B cell (primary cell): ENCODE measurements around the gene ECHDC1. TPM values are rescaled to one million over a fixed set of nuclear protein-coding genes. Genes with fewer than 3 reads are reported as not detected.

Experiments used
- ATAC-seq: fragments of 200-7000 bp; cut with Tn5 transposase; one replicate; pipeline ENCODE4 v1.10.0; 2021; ENCODE audit warnings: low read depth, mild to moderate bottlenecking, moderate number of reproducible peaks, moderate library complexity
- CTCF ChIA-PET: fragments of 350-600 bp; sonication (Branson Sonifier 250); formaldehyde crosslinking; loops from one replicate; lab custom pipeline; 2021; ENCODE audit warnings: antibody characterized with exemption, inconsistent platforms; lab: Charles Lee
- POLR2A ChIA-PET: fragments of 350-600 bp; sonication (Branson Sonifier 250); formaldehyde crosslinking; loops from one replicate; lab custom pipeline; 2021; ENCODE audit warnings: antibody characterized with exemption; lab: Charles Lee
- DNase-seq: peaks from one replicate; pipeline ENCODE4 v3.0.0; 2013
- H2AFZ ChIP-seq: 2 replicates; pipeline ENCODE4 v1.6.1; 2012; ENCODE audit warnings: mild to moderate bottlenecking, low read depth, low read length; ENCODE audit not compliant: insufficient read depth, poor library complexity, severe bottlenecking
- H3K27ac ChIP-seq, 2 donors: 1 replicate in 1 of 2; 2 replicates in 1 of 2; pipeline ENCODE4 v1.5.1; 2012 to 2013; ENCODE audit warnings: low read length in 2 of 2, mild to moderate bottlenecking in 2 of 2, moderate library complexity in 1 of 2
- H3K27me3 ChIP-seq, 4 experiments: fragments of 200-600 bp in 1 of 4; sonication (generic) in 1 of 4; replicated peaks in 1 of 4; 1 replicate in 2 of 4; 2 replicates in 2 of 4; pipeline versions ENCODE4 v1.6.1 to v1.7.0; 2013 to 2016; ENCODE audit warnings: low read length in 3 of 4, mild to moderate bottlenecking in 2 of 4, mixed read lengths in 1 of 4, moderate library complexity in 1 of 4; ENCODE audit not compliant: insufficient read depth in 4 of 4, control insufficient read depth in 3 of 4; ENCODE audit errors: control extremely low read depth in 1 of 4
- H3K36me3 ChIP-seq, 2 experiments: replicated peaks in 1 of 2; 1 replicate in 1 of 2; 2 replicates in 1 of 2; pipeline versions ENCODE4 v1.6.1 to v1.7.1; 2013; ENCODE audit warnings: low read length in 1 of 2; ENCODE audit not compliant: insufficient read depth in 2 of 2, control insufficient read depth in 1 of 2; ENCODE audit errors: control extremely low read depth in 1 of 2, extremely low read depth in 1 of 2
- H3K4me1 ChIP-seq, 2 donors: fragments of 200-600 bp in 1 of 2; sonication (generic) in 1 of 2; 1 replicate in 1 of 2; 2 replicates in 1 of 2; pipeline versions ENCODE4 v1.5.1 to v1.6.1; 2013 to 2017; ENCODE audit warnings: low read length in 2 of 2; ENCODE audit not compliant: control insufficient read depth in 2 of 2, insufficient read depth in 2 of 2
- H3K4me2 ChIP-seq: replicated peaks from 2 replicates; pipeline ENCODE3; 2012; ENCODE audit warnings: mild to moderate bottlenecking, low read depth, low read length; ENCODE audit not compliant: poor library complexity, severe bottlenecking
- H3K4me3 ChIP-seq, 5 experiments: fragments of 200-600 bp in 1 of 5; sonication (generic) in 1 of 5; 1 replicate in 3 of 5; 2 replicates in 2 of 5; pipeline versions ENCODE4 v1.5.1 to v1.7.0; 2011 to 2016; ENCODE audit warnings: low read length in 4 of 5, mild to moderate bottlenecking in 4 of 5, low read depth in 2 of 5, control low read depth in 1 of 5, moderate library complexity in 1 of 5; ENCODE audit not compliant: insufficient read depth in 1 of 5; ENCODE audit errors: control extremely low read depth in 1 of 5, extremely low read depth in 1 of 5
- H3K79me2 ChIP-seq: fragments of 200-600 bp; sonication (generic); one replicate; pipeline ENCODE4 v1.6.0; 2016; ENCODE audit warnings: low read length; ENCODE audit not compliant: control insufficient read depth, insufficient read depth
- H3K9ac ChIP-seq: fragments of 200-600 bp; sonication (generic); 2 replicates; pipeline ENCODE4 v1.6.1; 2017; ENCODE audit warnings: mild to moderate bottlenecking, low read length, moderate library complexity
- H3K9me3 ChIP-seq, 3 donors: one replicate each; pipeline versions ENCODE4 v1.6.1 to v1.7.1; 2013; ENCODE audit warnings: low read length in 2 of 3; ENCODE audit not compliant: control insufficient read depth in 2 of 3, insufficient read depth in 1 of 3; ENCODE audit errors: control extremely low read depth in 1 of 3
- H4K20me1 ChIP-seq: 2 replicates; pipeline ENCODE4 v1.6.0; 2012; ENCODE audit warnings: mild to moderate bottlenecking, low read length; ENCODE audit not compliant: insufficient read depth, control insufficient read depth, poor library complexity, severe bottlenecking
- H3K27ac Mint-ChIP-seq: one replicate; pipeline ENCODE4 v1.8.0; 2021; ENCODE audit warnings: mixed read lengths
- H3K27me3 Mint-ChIP-seq: one replicate; pipeline ENCODE4 v1.8.0; 2021; ENCODE audit warnings: mixed read lengths
- H3K4me1 Mint-ChIP-seq: one replicate; pipeline ENCODE4 v1.8.0; 2021; ENCODE audit warnings: mixed read lengths
- H3K4me3 Mint-ChIP-seq: one replicate; pipeline ENCODE4 v1.8.0; 2021; ENCODE audit warnings: mixed read lengths
- H3K9me3 Mint-ChIP-seq: one replicate; pipeline ENCODE4 v1.8.0; 2022; ENCODE audit warnings: mixed read lengths; ENCODE audit not compliant: insufficient read depth
- EZH2 ChIP-seq: IDR thresholded peaks from 2 replicates; pipeline ENCODE4 v1.6.1; 2012; ENCODE audit warnings: borderline replicate concordance, low read depth, mild to moderate bottlenecking, moderate library complexity, low read length; ENCODE audit not compliant: insufficient read depth, poor library complexity, severe bottlenecking
- WGBS: methylation state at CpG from one replicate; pipeline ENCODE4 v1.1.5; 2013; ENCODE audit warnings: missing lambda C conversion rate; ENCODE audit not compliant: insufficient coverage; 5-methylcytosine and 5-hydroxymethylcytosine counted together
- intact Hi-C: fragments of 100-400 bp; cut with micrococcal nuclease; formaldehyde crosslinking; loops from one replicate; pipeline ENCODE4 v1.10.0; 2022
- polyA plus RNA-seq: library from polyadenylated mRNA; depleted of rRNA; stranded (reverse); fragments of >200 nt; gene quantifications from 2 replicates; pipeline ENCODE4 v1.2.3, GENCODE V29; 2012
- total RNA-seq, 2 donors: library from RNA; stranded (reverse); fragments of 120-200 nt in 1 of 2; gene quantifications; 1 replicate in 1 of 2; 2 replicates in 1 of 2; pipeline versions ENCODE4 v1.2.3 to v1.2.4, GENCODE V29; 2013 to 2022
- TF ChIP-seq, protein P1 (sequence below): fragments of 200-600 bp; IDR thresholded peaks from one replicate; pipeline ENCODE4 v1.8.0; 2022; ENCODE audit warnings: antibody characterized with exemption, mild to moderate bottlenecking

The ECHDC1 gene
- total and polyA plus RNA-seq, 2 donors (not counting 1 experiment from before 2014, with no cell fraction given): 26.9 to 60.0 TPM

DNA sequence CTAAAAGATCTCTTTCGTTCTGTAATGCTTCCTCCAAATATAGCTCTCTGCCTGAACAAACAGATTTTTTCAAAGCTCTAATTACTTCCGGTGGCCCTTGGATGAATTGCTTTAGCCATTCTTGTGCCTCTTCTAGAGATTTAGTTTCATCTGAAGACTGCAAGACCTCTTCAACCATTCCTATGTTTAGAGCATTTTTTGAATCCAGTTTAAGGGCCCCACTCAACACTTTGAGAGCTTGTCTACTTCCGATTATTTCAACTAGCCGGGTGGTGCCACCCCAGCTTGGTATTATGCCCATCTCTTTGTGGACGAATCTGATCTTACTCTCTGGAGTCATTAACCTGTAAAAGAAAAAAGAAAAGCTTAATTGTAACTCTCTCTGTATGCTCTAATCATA lies 53.5 kb downstream of the ECHDC1 start:
- H3K36me3 ChIP-seq: peaks cover 7 to 29% of the 10 kb centered on the region in 2 experiments
- TF ChIP-seq, protein P1, sequence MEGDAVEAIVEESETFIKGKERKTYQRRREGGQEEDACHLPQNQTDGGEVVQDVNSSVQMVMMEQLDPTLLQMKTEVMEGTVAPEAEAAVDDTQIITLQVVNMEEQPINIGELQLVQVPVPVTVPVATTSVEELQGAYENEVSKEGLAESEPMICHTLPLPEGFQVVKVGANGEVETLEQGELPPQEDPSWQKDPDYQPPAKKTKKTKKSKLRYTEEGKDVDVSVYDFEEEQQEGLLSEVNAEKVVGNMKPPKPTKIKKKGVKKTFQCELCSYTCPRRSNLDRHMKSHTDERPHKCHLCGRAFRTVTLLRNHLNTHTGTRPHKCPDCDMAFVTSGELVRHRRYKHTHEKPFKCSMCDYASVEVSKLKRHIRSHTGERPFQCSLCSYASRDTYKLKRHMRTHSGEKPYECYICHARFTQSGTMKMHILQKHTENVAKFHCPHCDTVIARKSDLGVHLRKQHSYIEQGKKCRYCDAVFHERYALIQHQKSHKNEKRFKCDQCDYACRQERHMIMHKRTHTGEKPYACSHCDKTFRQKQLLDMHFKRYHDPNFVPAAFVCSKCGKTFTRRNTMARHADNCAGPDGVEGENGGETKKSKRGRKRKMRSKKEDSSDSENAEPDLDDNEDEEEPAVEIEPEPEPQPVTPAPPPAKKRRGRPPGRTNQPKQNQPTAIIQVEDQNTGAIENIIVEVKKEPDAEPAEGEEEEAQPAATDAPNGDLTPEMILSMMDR: no peak
- TF ChIP-seq EZH2: no peak
- H3K9me3 ChIP-seq: no peaks in the 10 kb centered on the region
- H3K9me3 Mint-ChIP-seq: no peaks in the 10 kb centered on the region
- H3K4me2 ChIP-seq: no peak overlapping the region
- ChIA-PET CTCF (interaction anchor here (0.7 to 1.0 kb wide), 2 partner anchors 131 to 132 kb away, joined by 4 read pairs; no protein-coding TSS in a partner anchor), POLR2A (interaction anchor here (1.2 kb wide), 1 partner anchor 23 kb away, joined by 9 read pairs; the partner anchor contains the start of gene RNF146)
- H3K4me1 Mint-ChIP-seq: peaks cover 27% of the 10 kb centered on the region
- 100% methylated on average over 3 of the region's 5 CpGs for WGBS
- H3K27me3 ChIP-seq: no peaks in the 10 kb centered on the region
- peak overlapping the region; percentile 50 for H3K27ac Mint-ChIP-seq
- H2AFZ ChIP-seq: no peak overlapping the region
- no peak for ATAC-seq
- intact Hi-C loops: no loop called here
- peaks cover 0 to 18% of the 10 kb centered on the region in 2 donors for H3K4me1 ChIP-seq
- no peak overlapping the region for H3K4me3 Mint-ChIP-seq
- no peak overlapping the region for H3K4me3 ChIP-seq
- H3K9ac ChIP-seq: no peak overlapping the region
- no peak for DNase-seq
- no peaks in the 10 kb centered on the region for H3K27me3 Mint-ChIP-seq
- no peaks in the 10 kb centered on the region for H4K20me1 ChIP-seq
- peaks cover 5% of the 10 kb centered on the region for H3K79me2 ChIP-seq
- H3K27ac ChIP-seq: peak overlapping the region in 1 of 2 donors; percentile 47

DNA sequence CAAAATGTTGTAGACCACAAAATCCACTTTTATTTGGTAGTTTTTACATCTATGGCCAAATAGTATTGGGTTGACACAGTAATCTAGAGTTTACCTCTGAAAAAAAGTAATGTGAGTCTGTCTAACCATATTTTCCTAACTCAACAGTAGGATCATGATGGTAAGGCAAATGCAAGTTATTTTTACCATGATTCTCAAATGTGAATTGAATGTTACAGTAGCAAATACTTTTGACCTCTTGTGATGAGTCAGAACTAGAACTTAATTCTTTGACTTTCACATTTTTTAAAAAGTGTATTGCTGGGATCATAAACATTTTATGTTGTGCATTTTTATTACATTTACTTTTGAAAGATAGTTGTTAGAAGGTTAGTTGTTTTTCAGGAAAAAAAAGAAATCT lies 54.7 kb downstream of the ECHDC1 start:
- Histone ChIP-seq H3K9me3 (no peaks in the 10 kb centered on the region), H3K27ac (peak overlapping the region in 1 of 2 donors; percentile 47), H3K4me2 (no peak overlapping the region), H3K79me2 (peaks cover 5% of the 10 kb centered on the region), H3K36me3 (peaks cover 9 to 35% of the 10 kb centered on the region in 2 experiments), H3K4me1 (peaks cover 0 to 18% of the 10 kb centered on the region in 2 donors), H3K4me3 (no peak overlapping the region), H4K20me1 (no peaks in the 10 kb centered on the region), H3K9ac (no peak overlapping the region), H3K27me3 (no peaks in the 10 kb centered on the region), H2AFZ (no peak overlapping the region)
- DNase-seq (no peak), ATAC-seq (no peak)
- POLR2A ChIA-PET: no interaction called here
- Mint-ChIP-seq H3K9me3 (no peaks in the 10 kb centered on the region), H3K27ac (no peak overlapping the region), H3K4me1 (peaks cover 27% of the 10 kb centered on the region), H3K4me3 (no peak overlapping the region), H3K27me3 (no peaks in the 10 kb centered on the region)
- CTCF ChIA-PET: interaction anchor here (0.5 kb wide), 1 partner anchor 41 kb away, joined by 4 read pairs; no protein-coding TSS in a partner anchor
- intact Hi-C loops: no loop called here
- no peak for TF ChIP-seq EZH2
- TF ChIP-seq, protein P1: no peak
